GM18505 (cell line): Measurements from ENCODE around the gene ADAMTS4.
A peak's percentile ranks its signal among the peaks of the same experiment; 100 is the strongest.

Experiments used
- ATAC-seq: cut with Tn5 transposase; IDR thresholded peaks from one replicate; pipeline ENCODE4 v1.9.1; 2021; ENCODE audit not compliant: unreplicated experiment
- POLR2A ChIP-seq: IDR thresholded peaks from 4 replicates; pipeline ENCODE4 v1.6.1; 2011; ENCODE audit warnings: borderline replicate concordance; ENCODE audit not compliant: insufficient read depth, insufficient read length; ENCODE audit errors: extremely low read depth

ADAMTS4 gene

GRCh38 chr1:161158316-161159010, 40.4 kb downstream of the ADAMTS4 start:
- no peak for TF ChIP-seq POLR2A
- no peak for ATAC-seq

GRCh38 chr1:161157867-161158266, 41.0 kb downstream of the ADAMTS4 start:
- no peak for ATAC-seq
- TF ChIP-seq POLR2A, result no peak

GRCh38 chr1:161153682-161154337, 45.0 kb downstream of the ADAMTS4 start, which contains the start of gene UFC1:
TSS of gene UFC1 (plus strand) at chr1:161153978. CDS start at chr1:161153998, 20 bp downstream.
- peak; percentile 80 for ATAC-seq
- peak; percentile 89 for TF ChIP-seq POLR2A

DNA sequence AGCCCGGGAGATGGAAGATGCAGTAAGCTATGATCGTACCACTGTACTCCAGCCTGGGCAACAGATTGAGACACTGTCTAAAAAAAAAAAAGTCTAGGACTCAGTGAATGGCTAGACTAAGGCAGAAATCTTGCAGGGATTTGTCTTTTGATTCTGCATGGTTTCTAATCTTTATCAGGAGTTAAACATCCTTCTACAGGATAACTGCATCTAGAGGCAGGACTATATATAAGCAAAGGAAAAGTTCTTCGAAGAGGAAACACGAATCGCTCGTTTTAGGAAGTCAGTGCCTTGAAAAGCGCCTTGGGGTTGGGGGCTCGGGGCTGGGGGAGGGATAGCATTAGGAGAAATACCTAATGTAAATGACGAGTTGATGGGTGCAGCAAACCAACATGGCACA, 45.7 kb downstream of the ADAMTS4 start:
- no peak for ATAC-seq
- TF ChIP-seq POLR2A, result no peak

GRCh38 chr1:161145832-161146231, 53.0 kb downstream of the ADAMTS4 start:
- ATAC-seq, result no peak
- no peak for TF ChIP-seq POLR2A

DNA sequence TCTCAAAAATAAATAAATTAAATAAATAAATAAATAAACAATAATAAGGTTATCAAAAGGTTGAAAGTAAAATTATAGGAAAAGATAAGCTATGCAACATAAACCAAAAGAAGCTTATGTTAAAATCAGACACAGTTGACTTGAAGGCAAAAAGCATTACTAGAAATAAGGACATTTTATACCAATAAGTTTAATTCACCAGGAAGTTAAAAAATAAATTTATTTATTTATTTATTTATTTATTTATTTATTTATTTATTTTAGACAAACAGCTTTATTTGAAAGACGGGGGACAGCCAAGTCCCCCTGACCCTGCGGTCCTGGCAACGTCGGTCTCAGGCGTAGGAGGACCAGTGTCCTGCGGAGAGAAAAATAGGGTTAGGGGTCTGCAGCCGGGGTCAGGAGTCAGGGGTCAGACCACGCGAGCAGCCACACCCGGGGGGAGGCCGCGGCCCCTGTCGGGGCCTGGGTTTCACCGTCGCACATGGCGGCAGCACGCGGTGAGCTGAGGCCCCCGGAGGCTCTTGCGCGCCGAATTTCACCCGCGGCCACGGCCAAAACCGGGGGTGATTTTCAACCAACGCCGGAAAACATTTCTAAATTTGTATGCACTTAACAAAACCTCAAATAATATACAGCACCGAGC, 58.0 kb downstream of the ADAMTS4 start:
- no peak for ATAC-seq

DNA sequence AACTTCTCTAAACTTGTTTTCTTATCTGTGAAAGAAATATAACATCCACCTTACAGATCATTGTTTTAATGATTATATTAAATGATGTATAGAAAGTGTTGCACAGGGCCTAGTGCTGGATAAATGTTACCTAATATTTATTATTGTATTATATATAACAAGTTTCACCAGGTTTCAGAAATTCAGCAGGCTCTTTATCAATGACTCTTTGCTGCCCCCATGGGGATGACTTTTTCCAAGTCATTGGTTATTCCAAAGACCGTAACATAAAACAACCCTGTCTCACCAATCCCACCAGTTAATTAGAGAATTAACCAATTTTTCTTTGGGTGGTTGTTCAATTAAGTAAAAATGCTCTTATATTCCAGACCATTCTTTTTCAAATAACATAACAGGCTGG, 59.1 kb downstream of the ADAMTS4 start:
- no peak for ATAC-seq
- TF ChIP-seq POLR2A, result no peak

More for the DNA sequence above, 58.0 kb downstream of the ADAMTS4 start:
- TF ChIP-seq POLR2A, result no peak

GRCh38 chr1:161138431-161138830, 60.4 kb downstream of the ADAMTS4 start:
- TF ChIP-seq POLR2A, result no peak
- ATAC-seq, result no peak

DNA sequence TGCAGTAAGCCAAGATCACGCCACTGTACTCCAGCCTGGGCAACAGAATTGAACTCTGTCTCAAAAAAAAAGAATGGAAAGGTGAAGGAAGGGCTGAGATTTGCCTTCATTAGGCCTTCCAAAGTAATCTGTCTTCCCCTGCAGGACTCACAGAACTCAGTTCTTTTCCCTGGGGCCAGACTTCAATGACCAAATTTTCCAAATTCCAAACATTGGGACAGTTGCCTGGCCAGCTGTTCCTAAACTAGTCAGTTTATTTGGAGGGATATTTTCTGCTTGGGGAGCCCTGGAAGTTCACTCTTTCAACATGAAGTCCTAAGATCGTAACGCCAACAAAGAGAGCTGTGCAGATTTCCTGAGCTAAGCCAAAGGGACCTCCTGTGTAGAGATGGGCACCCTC, 61.0 kb downstream of the ADAMTS4 start:
- ATAC-seq, result no peak

More for the DNA sequence above, 61.0 kb downstream of the ADAMTS4 start:
- no peak for TF ChIP-seq POLR2A
